ENCODE results near the gene ARHGDIA. TPM values are rescaled to one million over a fixed set of nuclear protein-coding genes. Genes with fewer than 3 reads are reported as not detected.
A peak's percentile ranks its signal among the peaks of the same experiment; 100 is the strongest.

The ARHGDIA gene
- total and polyA plus RNA-seq, 2 of the 8 experiments (the other 6 are each of a cell fraction or from before 2014, with no cell fraction given): 62.4 to 217 TPM

DNA sequence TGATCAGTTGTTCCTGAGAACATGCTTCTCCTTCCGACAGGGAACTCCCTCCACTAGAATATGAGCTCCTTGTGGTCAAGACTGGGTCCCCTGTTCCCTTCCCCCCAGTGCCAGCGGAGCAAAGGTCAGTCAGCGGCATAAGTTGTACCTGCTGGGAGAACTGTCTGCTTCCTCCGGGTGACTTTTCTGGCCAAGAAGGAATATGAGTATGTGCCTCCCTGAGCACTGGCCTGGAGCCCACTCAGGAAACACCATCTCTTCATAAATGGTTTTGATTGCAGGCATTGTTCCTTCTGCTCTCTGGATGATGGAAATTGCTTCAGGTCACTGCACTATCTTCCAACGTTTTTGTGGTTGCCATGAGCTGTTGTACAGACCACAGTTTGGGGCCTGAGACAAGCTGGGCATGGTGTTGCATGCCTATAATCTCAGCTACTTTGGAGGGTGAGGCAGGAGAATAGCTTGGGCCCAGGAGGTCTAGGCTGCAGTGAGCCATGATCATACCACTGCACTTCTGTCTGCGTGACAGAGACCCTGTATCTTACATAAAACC, 7.9 kb downstream of the ARHGDIA start:
- Histone ChIP-seq H3K9me3 (ENCODE audit: insufficient read depth in 2 of 2, low read depth in 1 of 2, low read length in 1 of 2) (no peaks in the 10 kb centered on the region), H4K8ac (ENCODE audit: extremely low read depth, insufficient read depth, low read length) (peak overlapping the region; percentile 22; the same call in 1 of the 2 replicates), H4K20me1 (replicated peaks in 1 of 2; ENCODE audit: control insufficient read depth in 1 of 2, insufficient read depth in 2 of 2, low read length in 2 of 2) (peaks cover 13 to 39% of the 10 kb centered on the region in 2 experiments), H3K23ac (ENCODE audit: insufficient read length) (no peak overlapping the region), H2BK15ac (ENCODE audit: low read length) (no peak overlapping the region; the same call in 1 of the 2 replicates), H3K4me1 (replicated peaks in 1 of 4; ENCODE audit: control insufficient read depth in 3 of 4, insufficient read depth in 4 of 4, low read length in 3 of 4) (peaks cover 0 to 19% (median 12%) of the 10 kb centered on the region in 4 experiments; a peak in 6 of 7 replicates), H3K79me1 (ENCODE audit: low read depth, low read length) (peaks cover 11% of the 10 kb centered on the region), H4K91ac (replicated peaks; ENCODE audit: insufficient read length, low read length) (no peak overlapping the region), H2BK5ac (ENCODE audit: low read depth, low read length) (no peak overlapping the region), H3K36me3 (ENCODE audit: control insufficient read depth in 2 of 4, insufficient read depth in 4 of 4, low read length in 3 of 4) (peaks cover 5 to 28% (median 9%) of the 10 kb centered on the region in 4 experiments; a peak in 6 of 8 replicates), H2AK5ac (ENCODE audit: low read depth, low read length) (no peak overlapping the region), H2BK12ac (ENCODE audit: low read depth, low read length) (no peak overlapping the region), H3K23me2 (ENCODE audit: low read depth, low read length) (peaks cover 8% of the 10 kb centered on the region), H3K9ac (replicated peaks in 1 of 4; ENCODE audit: extremely low read depth in 1 of 4, low read depth in 3 of 4, low read length in 3 of 4) (no peak overlapping the region), H3K79me2 (ENCODE audit: control insufficient read depth in 1 of 2, insufficient read depth in 2 of 2, low read length in 2 of 2) (peaks cover 13 to 47% of the 10 kb centered on the region in 2 experiments), H2BK120ac (replicated peaks; ENCODE audit: low read depth, low read length) (no peak overlapping the region), H3K4ac (replicated peaks; ENCODE audit: insufficient read length, low read depth, low read length) (no peak overlapping the region), H3K18ac (ENCODE audit: extremely low read depth, low read length) (no peak overlapping the region), H3K4me3 (ENCODE audit: extremely low read depth in 1 of 4, insufficient read depth in 2 of 4, low read depth in 3 of 4, low read length in 4 of 4) (no peak overlapping the region), H3K27ac (ENCODE audit: low read depth, low read length) (no peak overlapping the region), H2BK20ac (ENCODE audit: low read length) (no peak overlapping the region), H4K5ac (ENCODE audit: insufficient read length, low read depth, low read length) (no peak overlapping the region), H3K14ac (ENCODE audit: insufficient read length) (no peak overlapping the region), H3K4me2 (ENCODE audit: insufficient read depth in 1 of 2, low read depth in 2 of 2, low read length in 2 of 2) (no peak overlapping the region; a peak in 1 of 4 replicates), H3K56ac (replicated peaks; ENCODE audit: insufficient read length, low read depth, low read length) (no peak overlapping the region), H3K27me3 (replicated peaks in 1 of 4; ENCODE audit: control insufficient read depth in 3 of 4, extremely low read depth in 1 of 4, insufficient read depth in 3 of 4, low read length in 3 of 4) (no peaks in the 10 kb centered on the region), H2AFZ (ENCODE audit: low read length) (no peak overlapping the region)
- DNase-seq (ENCODE audit: low read depth in 1 of 2, low spot score in 2 of 2): no peak
- 82% methylated on average over 6 of the region's 6 CpGs; no CpG with 5 or more reads in 1 of the 2 experiments for WGBS, 2 experiments (ENCODE audit: extremely low coverage in 1 of 2, insufficient coverage in 1 of 2, insufficient read length in 1 of 2, insufficient replicate concordance in 2 of 2, low coverage in 1 of 2, low lambda C conversion rate in 2 of 2, missing lambda C conversion rate in 1 of 2)
- ChIA-PET CTCF (ENCODE audit: partially characterized antibody) (interaction anchor here (0.7 to 1.9 kb wide), 5 partner anchors 56 to 167 kb away, joined by 3 to 4 read pairs (median 3); no protein-coding TSS in a partner anchor), POLR2A (ENCODE audit: partially characterized antibody) (interaction anchor here (0.6 to 3.4 kb wide), 12 partner anchors 9 to 304 kb away, joined by 3 to 18 read pairs (median 4); partner anchors contain the start of genes CCDC137, MCRIP1 and OXLD1)
- FAIRE-seq: no peak
- TF ChIP-seq, protein P1, sequence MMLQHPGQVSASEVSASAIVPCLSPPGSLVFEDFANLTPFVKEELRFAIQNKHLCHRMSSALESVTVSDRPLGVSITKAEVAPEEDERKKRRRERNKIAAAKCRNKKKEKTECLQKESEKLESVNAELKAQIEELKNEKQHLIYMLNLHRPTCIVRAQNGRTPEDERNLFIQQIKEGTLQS (IDR thresholded peaks at IDR 0.05; ENCODE audit: insufficient read depth, low read depth, low read length): no peak
- TF ChIP-seq KDM1A (IDR thresholded peaks at IDR 0.05; ENCODE audit: borderline replicate concordance, low read length): no peak
- TF ChIP-seq PHF8 (conservative IDR thresholded peaks at IDR 0.05; ENCODE audit: low read depth, low read length): no peak
- no peak for TF ChIP-seq CBX8 (IDR thresholded peaks at IDR 0.05; ENCODE audit: borderline replicate concordance, low read depth, low read length)
- TF ChIP-seq HDAC6 (IDR thresholded peaks at IDR 0.05; ENCODE audit: low read depth, low read length): no peak
- TF ChIP-seq GTF2F1 (IDR thresholded peaks at IDR 0.05; ENCODE audit: borderline replicate concordance, low read depth, low read length): no peak
- TF ChIP-seq SIRT6 (IDR thresholded peaks at IDR 0.05; ENCODE audit: low read length): no peak
- no peak for TF ChIP-seq POLR2AphosphoS5 (IDR thresholded peaks at IDR 0.05; ENCODE audit: low read depth, low read length)
- TF ChIP-seq HDAC2 (IDR thresholded peaks at IDR 0.05; ENCODE audit: borderline replicate concordance in 1 of 2, low read depth in 2 of 2, low read length in 2 of 2): no peak
- TF ChIP-seq BCL11A (IDR thresholded peaks at IDR 0.05; ENCODE audit: low read depth in 2 of 2, low read length in 2 of 2): no peak
- TF ChIP-seq KDM5A (IDR thresholded peaks at IDR 0.05; ENCODE audit: low read length): no peak
- no peak for TF ChIP-seq SIX5 (IDR thresholded peaks at IDR 0.05; ENCODE audit: low read depth, low read length)
